VCaP (cell line): ENCODE results near the gene SPEN.

Experiments used
- H3K27ac ChIP-seq: fragments of 450-650 bp; 2 replicates; pipeline ENCODE4 v1.5.1; 2017
- TF ChIP-seq, protein P1 (sequence below): fragments of 450-650 bp; conservative IDR thresholded peaks from 2 replicates; pipeline ENCODE4 v1.5.1; 2017; ENCODE audit warnings: mild to moderate bottlenecking, moderate library complexity

Gene SPEN

DNA sequence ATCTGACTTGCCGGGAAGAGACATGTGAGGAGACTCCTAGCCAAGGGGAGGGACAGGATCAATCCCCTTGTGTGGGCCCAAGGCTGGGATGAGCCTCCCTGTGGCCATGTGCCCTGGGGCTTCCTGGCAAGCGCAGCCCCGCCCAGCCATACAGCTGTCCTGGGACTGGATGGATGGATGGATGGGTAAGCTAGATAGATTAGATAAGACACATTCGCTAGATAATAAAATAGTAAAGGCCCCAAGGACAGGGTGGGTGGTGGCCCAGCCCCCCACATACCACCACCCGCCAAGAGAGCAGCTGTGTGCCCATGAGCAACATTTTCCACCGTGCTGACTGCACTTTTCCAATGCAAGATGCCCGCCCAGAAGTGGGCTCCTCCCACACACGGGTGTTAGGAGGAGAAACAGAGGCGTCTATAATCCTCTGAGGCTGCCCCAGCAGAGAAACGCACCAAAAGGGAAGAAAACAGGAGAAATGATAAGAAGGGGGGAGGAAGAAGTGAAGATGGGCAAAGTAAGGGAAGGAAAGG, 103.3 kb downstream of the SPEN start:
- peak overlapping the region; percentile 32; the same call in 1 of the 2 replicates for H3K27ac ChIP-seq

GRCh38 chr1:15951341-15952153, 104.0 kb downstream of the SPEN start:
- no peak overlapping the region for H3K27ac ChIP-seq
- TF ChIP-seq, protein P1, sequence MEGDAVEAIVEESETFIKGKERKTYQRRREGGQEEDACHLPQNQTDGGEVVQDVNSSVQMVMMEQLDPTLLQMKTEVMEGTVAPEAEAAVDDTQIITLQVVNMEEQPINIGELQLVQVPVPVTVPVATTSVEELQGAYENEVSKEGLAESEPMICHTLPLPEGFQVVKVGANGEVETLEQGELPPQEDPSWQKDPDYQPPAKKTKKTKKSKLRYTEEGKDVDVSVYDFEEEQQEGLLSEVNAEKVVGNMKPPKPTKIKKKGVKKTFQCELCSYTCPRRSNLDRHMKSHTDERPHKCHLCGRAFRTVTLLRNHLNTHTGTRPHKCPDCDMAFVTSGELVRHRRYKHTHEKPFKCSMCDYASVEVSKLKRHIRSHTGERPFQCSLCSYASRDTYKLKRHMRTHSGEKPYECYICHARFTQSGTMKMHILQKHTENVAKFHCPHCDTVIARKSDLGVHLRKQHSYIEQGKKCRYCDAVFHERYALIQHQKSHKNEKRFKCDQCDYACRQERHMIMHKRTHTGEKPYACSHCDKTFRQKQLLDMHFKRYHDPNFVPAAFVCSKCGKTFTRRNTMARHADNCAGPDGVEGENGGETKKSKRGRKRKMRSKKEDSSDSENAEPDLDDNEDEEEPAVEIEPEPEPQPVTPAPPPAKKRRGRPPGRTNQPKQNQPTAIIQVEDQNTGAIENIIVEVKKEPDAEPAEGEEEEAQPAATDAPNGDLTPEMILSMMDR: no peak

More for the DNA sequence above, 103.3 kb downstream of the SPEN start:
- TF ChIP-seq, protein P1: no peak

DNA sequence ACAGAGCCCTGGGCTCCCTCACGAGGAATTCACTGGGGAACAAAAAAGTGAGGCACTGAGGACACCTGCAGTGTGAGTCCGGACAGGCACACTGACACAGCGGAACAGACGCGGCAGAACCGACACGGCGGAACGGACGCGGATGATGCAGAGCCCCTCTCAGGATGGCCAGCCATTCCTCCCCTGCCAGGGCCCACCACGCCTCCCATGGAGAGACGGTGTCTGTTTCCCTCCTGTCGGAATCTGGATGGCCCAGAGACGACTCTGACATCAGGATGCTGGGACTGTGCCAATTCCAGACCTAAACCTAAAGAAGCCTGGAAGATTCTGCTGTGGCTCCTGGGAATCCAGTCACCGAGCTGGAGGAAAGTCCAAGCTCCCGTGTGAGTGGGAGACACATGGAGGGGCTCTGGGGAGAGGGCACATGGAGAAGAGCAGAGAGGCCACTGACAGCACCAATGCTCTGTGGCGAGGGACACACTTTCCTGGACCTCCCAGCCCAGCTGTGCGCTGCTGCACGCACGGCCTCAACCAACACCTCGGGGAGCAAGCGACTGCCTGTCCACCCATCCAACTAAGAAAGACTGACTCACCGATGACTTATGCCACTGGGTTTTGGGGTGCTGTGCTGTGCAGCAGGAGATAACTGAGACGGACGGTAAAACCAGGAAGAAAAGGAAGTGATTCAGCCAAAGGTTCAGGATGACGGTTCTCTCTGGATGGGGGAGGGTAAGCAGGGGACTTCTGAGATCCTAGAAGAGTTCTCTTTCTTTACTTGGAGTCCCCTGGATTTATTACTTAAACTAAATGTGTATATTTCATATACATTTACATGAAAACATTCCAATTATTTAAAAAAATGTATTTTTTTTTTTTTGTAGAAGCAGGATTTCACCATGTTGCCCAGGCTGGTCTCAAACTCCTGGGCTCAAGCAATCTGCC, 105.1 kb downstream of the SPEN start:
- TF ChIP-seq, protein P1: no peak
- H3K27ac ChIP-seq: no peak overlapping the region

GRCh38 chr1:15953294-15953771, 105.8 kb downstream of the SPEN start:
- TF ChIP-seq, protein P1: no peak
- no peak overlapping the region for H3K27ac ChIP-seq

GRCh38 chr1:15953791-15954241, 106.3 kb downstream of the SPEN start:
- TF ChIP-seq, protein P1: no peak
- H3K27ac ChIP-seq: no peak overlapping the region

- H3K27ac ChIP-seq: no peak overlapping the region
Observed at GRCh38 chr1:15954316-15954715, 106.8 kb downstream of the SPEN start.

More at GRCh38 chr1:15954316-15954715, 106.8 kb downstream of the SPEN start:
- TF ChIP-seq, protein P1: no peak
